Liver (tissue), 9 donors: ENCODE data around the gene CD80. TPM values are rescaled to one million over a fixed set of nuclear protein-coding genes. Genes with fewer than 3 reads are reported as not detected.

ENCODE experiments used
- DNase-seq: peaks from one replicate; pipeline ENCODE4 v3.0.0-alpha.2; 2017; ENCODE audit warnings: low spot score
- H3K27ac ChIP-seq, 2 donors: one replicate each; pipeline ENCODE4 v1.7.0; 2013; ENCODE audit warnings: inconsistent platforms in 2 of 2, low read length in 2 of 2, control low read depth in 1 of 2, low read depth in 1 of 2, mild to moderate bottlenecking in 1 of 2
- H3K27me3 ChIP-seq, 4 donors: one replicate each; pipeline versions ENCODE4 v1.6.1 to v1.7.0; 2013; ENCODE audit warnings: low read length in 3 of 4, inconsistent platforms in 1 of 4, mild to moderate bottlenecking in 1 of 4, moderate library complexity in 1 of 4; ENCODE audit not compliant: control insufficient read depth in 4 of 4, insufficient read depth in 4 of 4
- H3K36me3 ChIP-seq, 4 donors: one replicate each; pipeline versions ENCODE4 v1.6.1 to v1.7.0; 2013; ENCODE audit warnings: low read length in 3 of 4, mild to moderate bottlenecking in 3 of 4, low read depth in 1 of 4, moderate library complexity in 1 of 4; ENCODE audit not compliant: control insufficient read depth in 4 of 4, insufficient read depth in 3 of 4
- H3K4me1 ChIP-seq, 4 donors: one replicate each; pipeline versions ENCODE4 v1.6.1 to v1.7.0; 2013; ENCODE audit warnings: low read length in 3 of 4, mild to moderate bottlenecking in 3 of 4, moderate library complexity in 1 of 4; ENCODE audit not compliant: control insufficient read depth in 4 of 4, insufficient read depth in 4 of 4
- H3K4me3 ChIP-seq, 3 donors: one replicate each; pipeline versions ENCODE4 v1.6.1 to v1.7.0; 2013; ENCODE audit warnings: low read length in 3 of 3, control low read depth in 1 of 3, low read depth in 1 of 3, mild to moderate bottlenecking in 1 of 3
- H3K9ac ChIP-seq, 2 donors: one replicate each; pipeline ENCODE4 v1.7.0; 2013; ENCODE audit warnings: low read length in 2 of 2, mild to moderate bottlenecking in 2 of 2, moderate library complexity in 2 of 2, control low read depth in 1 of 2, low read depth in 1 of 2
- H3K9me3 ChIP-seq, 4 donors: one replicate each; pipeline versions ENCODE4 v1.6.1 to v1.7.0; 2013; ENCODE audit warnings: low read length in 3 of 4; ENCODE audit not compliant: control insufficient read depth in 4 of 4
- EGR1 ChIP-seq, 2 donors: IDR thresholded peaks; 2 replicates each; pipeline ENCODE4 v1.6.1; 2016 to 2018; ENCODE audit warnings: antibody characterized with exemption in 2 of 2, low read depth in 2 of 2
- FOXA1 ChIP-seq: IDR thresholded peaks from 2 replicates; pipeline ENCODE4 v1.6.1; 2016; ENCODE audit warnings: antibody characterized with exemption
- FOXA2 ChIP-seq: IDR thresholded peaks from 2 replicates; pipeline ENCODE4 v1.6.1; 2016; ENCODE audit warnings: antibody characterized with exemption
- GABPA ChIP-seq, 2 donors: IDR thresholded peaks in 1 of 2; conservative IDR thresholded peaks in 1 of 2; 2 replicates each; pipeline ENCODE4 v1.6.1; 2016; ENCODE audit warnings: antibody characterized with exemption in 2 of 2, mild to moderate bottlenecking in 1 of 2, moderate library complexity in 1 of 2
- HNF4A ChIP-seq, 2 donors: conservative IDR thresholded peaks; 2 replicates each; pipeline ENCODE4 v1.6.1; 2016; ENCODE audit warnings: antibody characterized with exemption in 2 of 2, mild to moderate bottlenecking in 2 of 2
- HNF4G ChIP-seq: IDR thresholded peaks from 2 replicates; pipeline ENCODE4 v1.6.1; 2016; ENCODE audit warnings: antibody characterized with exemption
- JUND ChIP-seq, 2 donors: IDR thresholded peaks; 2 replicates each; pipeline ENCODE4 v1.6.1; 2016; ENCODE audit warnings: antibody characterized with exemption in 2 of 2
- NR2F2 ChIP-seq: IDR thresholded peaks from 2 replicates; pipeline ENCODE4 v1.6.1; 2016; ENCODE audit warnings: antibody characterized with exemption
- RAD21 ChIP-seq, 2 donors: IDR thresholded peaks; 2 replicates each; pipeline ENCODE4 v1.6.1; 2016; ENCODE audit warnings: antibody characterized with exemption in 2 of 2, mild to moderate bottlenecking in 2 of 2
- RXRA ChIP-seq, 2 donors: IDR thresholded peaks; 2 replicates each; pipeline ENCODE4 v1.6.1; 2017 to 2018; ENCODE audit warnings: antibody characterized with exemption in 2 of 2, mild to moderate bottlenecking in 1 of 2
- SP1 ChIP-seq: IDR thresholded peaks from 2 replicates; pipeline ENCODE4 v1.6.1; 2018; ENCODE audit warnings: antibody characterized with exemption, mild to moderate bottlenecking
- TAF1 ChIP-seq: conservative IDR thresholded peaks from 2 replicates; pipeline ENCODE4 v1.6.1; 2016; ENCODE audit warnings: antibody characterized with exemption, mild to moderate bottlenecking
- YY1 ChIP-seq: IDR thresholded peaks from 2 replicates; pipeline ENCODE4 v1.6.1; 2016; ENCODE audit warnings: antibody characterized with exemption, mild to moderate bottlenecking
- WGBS: extraction: QIAGEN DNeasy Blood & Tissue Kit; methylation state at CpG from one replicate; pipeline ENCODE4 v1.1.7; 2013; 5-methylcytosine and 5-hydroxymethylcytosine counted together
- polyA plus RNA-seq, 2 donors: library from polyadenylated mRNA; stranded (reverse) in 1 of 2; unstranded in 1 of 2; fragments of 200-250 nt in 1 of 2; fragments of >200 nt in 1 of 2; fragmentation: Nextera tagmentation in 1 of 2; extraction: Ambion mirVana in 1 of 2; gene quantifications; one replicate each; pipeline versions ENCODE4 v1.2.1 to v1.2.3, GENCODE V29; 2013 to 2015
- total RNA-seq, 2 donors: library from RNA; depleted of rRNA; stranded (reverse); fragments of >200 nt; gene quantifications; one replicate each; pipeline ENCODE4 v1.2.3, GENCODE V29; 2014
- TF ChIP-seq, protein P1 (sequence below): IDR thresholded peaks from 2 replicates; pipeline ENCODE4 v1.6.1; 2016; ENCODE audit warnings: antibody characterized with exemption
- TF ChIP-seq, protein P2 (sequence below): IDR thresholded peaks from 2 replicates; pipeline ENCODE4 v1.6.1; 2016; ENCODE audit warnings: antibody characterized with exemption
- TF ChIP-seq, protein P3 (sequence below): IDR thresholded peaks from 2 replicates; pipeline ENCODE4 v1.6.1; 2016; ENCODE audit warnings: antibody characterized with exemption, mild to moderate bottlenecking
- TF ChIP-seq, protein P4 (sequence below): IDR thresholded peaks from 2 replicates; pipeline ENCODE4 v1.6.1; 2016; ENCODE audit warnings: antibody characterized with exemption
- TF ChIP-seq, protein P5 (sequence below): fragments of 150-350 bp; IDR thresholded peaks from 2 replicates; pipeline ENCODE4 v1.5.1; 2017; ENCODE audit warnings: improper control_type of control experiment, low read depth, low read length; ENCODE audit not compliant: missing input control
- donor health status: healthy.
- donor health status: healthy.
- donor health status: healthy.
- donor health status: healthy.
- donor health status: healthy.

Gene CD80
- total and polyA plus RNA-seq, 4 donors: 0.21 to 1.5 (median 0.61) TPM

DNA sequence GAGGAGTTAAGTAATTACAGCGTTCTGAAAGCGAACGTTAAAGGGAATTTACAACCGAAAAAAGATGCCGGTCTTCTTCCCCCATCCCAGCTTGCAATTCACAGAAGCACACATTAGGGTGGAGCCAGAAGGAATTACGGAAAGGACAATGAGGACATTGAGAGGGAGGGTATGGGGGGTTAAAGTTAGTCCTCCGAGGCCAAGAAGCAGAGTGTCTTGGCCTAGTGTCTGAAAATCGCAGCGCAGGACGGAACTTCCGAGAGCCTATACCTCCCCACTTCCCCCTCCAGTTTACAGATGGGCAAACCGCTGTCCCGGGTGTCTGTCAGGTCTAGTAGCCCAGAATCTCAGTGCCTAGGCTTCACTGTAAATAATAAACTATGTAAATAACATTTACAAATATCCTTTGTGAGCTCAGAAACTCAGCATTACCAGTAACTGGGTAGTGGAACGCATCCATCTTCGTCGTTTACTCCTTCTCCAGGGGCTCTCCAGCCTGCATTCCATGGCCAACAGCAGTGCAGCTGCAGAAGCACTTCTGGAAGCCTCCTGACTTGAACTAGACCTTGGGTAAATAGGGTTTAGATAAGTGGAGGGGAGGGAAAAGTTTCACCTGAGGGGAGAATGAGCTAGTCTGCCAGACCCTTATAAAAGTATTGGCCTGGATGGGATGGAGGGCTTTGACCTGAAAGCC is 20.8 kb upstream of the CD80 start:
- peak overlapping the region; percentile 72 to 77 for H3K9ac ChIP-seq
- WGBS: 40% methylated on average over 16 of the region's 16 CpGs
- H3K4me3 ChIP-seq: peak overlapping the region; percentile 33 to 83 (median 75)
- H3K27ac ChIP-seq: peak overlapping the region; percentile 58 to 73
- peak; percentile 8 for TF ChIP-seq NR2F2
- TF ChIP-seq RAD21 (IDR thresholded peaks at IDR 0.05): no peak
- H3K36me3 ChIP-seq: no peaks in the 10 kb centered on the region
- no peak for DNase-seq
- H3K4me1 ChIP-seq: peaks cover 0 to 10% (median 1%) of the 10 kb centered on the region in 4 donors
- no peaks in the 10 kb centered on the region for H3K9me3 ChIP-seq
- H3K27me3 ChIP-seq: no peaks in the 10 kb centered on the region

DNA sequence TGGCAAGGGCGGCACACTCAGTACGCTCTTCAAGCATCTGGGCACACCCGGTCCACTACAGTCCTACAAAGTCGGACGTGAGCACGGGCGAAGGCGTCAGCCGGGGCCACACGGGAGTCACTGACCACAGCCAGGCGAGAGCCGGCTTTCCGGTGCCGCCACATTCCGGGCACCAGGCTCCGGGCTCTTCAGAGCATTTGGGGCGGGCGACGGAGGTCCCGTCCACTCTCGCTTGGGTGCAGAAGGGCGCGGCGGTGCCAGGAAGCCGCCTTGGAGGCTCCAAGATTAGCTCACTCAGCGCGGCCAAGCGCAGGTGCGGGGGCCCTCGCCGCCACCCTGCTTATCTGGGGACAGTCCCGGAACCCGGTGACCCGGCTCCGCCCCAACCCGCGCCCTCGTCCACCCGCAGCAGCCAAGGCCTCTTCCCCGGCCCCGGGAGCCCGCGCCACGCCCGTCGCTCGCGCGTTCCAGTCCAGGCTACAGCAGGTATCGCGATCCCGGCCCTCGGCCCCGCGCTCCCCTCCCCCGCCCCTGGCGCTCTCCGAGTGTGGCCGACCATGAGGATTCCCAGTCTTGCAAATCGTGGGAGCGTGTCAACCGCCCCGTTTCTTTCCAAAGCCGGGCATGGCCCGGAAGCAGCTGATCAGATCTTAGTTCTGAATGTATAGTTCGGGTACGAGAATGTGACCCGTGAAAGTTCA is 20.1 kb upstream of the CD80 start, which contains the start of gene ADPRH:
TSS of gene ADPRH (plus strand) at position 127 of the 701 bp plus-strand sequence. CDS start 2,678 bp downstream, outside the sequence.
- Histone ChIP-seq H3K27me3 (no peaks in the 10 kb centered on the region), H3K36me3 (no peaks in the 10 kb centered on the region), H3K9me3 (no peaks in the 10 kb centered on the region), H3K27ac (peak within 1 kb of the TSS; percentile 58 to 73), H3K4me3 (peak within 1 kb of the TSS; percentile 33 to 83 (median 75)), H3K9ac (peak within 1 kb of the TSS; percentile 72 to 77), H3K4me1 (peaks cover 0 to 10% (median 1%) of the 10 kb centered on the region in 4 donors)
- TF ChIP-seq RAD21 (IDR thresholded peaks at IDR 0.05) (peak in 1 of 2 donors; percentile 5), NR2F2 (peak; percentile 6), FOXA2 (no peak), JUND (IDR thresholded peaks at IDR 0.05) (no peak), EGR1 (IDR thresholded peaks at IDR 0.05; ENCODE audit: low read depth in 2 of 2) (no peak), FOXA1 (no peak), RXRA (IDR thresholded peaks at IDR 0.05) (no peak), SP1 (peak; percentile 26), YY1 (peak; percentile 31), GABPA (IDR thresholded peaks at IDR 0.05 in 1 of 2, conservative IDR thresholded peaks at IDR 0.05 in 1 of 2) (no peak), HNF4A (conservative IDR thresholded peaks at IDR 0.05) (peak in 1 of 2 donors; percentile 27), HNF4G (no peak), TAF1 (no peak)
- TF ChIP-seq, protein P1, sequence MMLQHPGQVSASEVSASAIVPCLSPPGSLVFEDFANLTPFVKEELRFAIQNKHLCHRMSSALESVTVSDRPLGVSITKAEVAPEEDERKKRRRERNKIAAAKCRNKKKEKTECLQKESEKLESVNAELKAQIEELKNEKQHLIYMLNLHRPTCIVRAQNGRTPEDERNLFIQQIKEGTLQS: no peak
- TF ChIP-seq, protein P2, sequence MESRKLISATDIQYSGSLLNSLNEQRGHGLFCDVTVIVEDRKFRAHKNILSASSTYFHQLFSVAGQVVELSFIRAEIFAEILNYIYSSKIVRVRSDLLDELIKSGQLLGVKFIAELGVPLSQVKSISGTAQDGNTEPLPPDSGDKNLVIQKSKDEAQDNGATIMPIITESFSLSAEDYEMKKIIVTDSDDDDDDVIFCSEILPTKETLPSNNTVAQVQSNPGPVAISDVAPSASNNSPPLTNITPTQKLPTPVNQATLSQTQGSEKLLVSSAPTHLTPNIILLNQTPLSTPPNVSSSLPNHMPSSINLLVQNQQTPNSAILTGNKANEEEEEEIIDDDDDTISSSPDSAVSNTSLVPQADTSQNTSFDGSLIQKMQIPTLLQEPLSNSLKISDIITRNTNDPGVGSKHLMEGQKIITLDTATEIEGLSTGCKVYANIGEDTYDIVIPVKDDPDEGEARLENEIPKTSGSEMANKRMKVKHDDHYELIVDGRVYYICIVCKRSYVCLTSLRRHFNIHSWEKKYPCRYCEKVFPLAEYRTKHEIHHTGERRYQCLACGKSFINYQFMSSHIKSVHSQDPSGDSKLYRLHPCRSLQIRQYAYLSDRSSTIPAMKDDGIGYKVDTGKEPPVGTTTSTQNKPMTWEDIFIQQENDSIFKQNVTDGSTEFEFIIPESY: peak; percentile 87
- TF ChIP-seq, protein P3, sequence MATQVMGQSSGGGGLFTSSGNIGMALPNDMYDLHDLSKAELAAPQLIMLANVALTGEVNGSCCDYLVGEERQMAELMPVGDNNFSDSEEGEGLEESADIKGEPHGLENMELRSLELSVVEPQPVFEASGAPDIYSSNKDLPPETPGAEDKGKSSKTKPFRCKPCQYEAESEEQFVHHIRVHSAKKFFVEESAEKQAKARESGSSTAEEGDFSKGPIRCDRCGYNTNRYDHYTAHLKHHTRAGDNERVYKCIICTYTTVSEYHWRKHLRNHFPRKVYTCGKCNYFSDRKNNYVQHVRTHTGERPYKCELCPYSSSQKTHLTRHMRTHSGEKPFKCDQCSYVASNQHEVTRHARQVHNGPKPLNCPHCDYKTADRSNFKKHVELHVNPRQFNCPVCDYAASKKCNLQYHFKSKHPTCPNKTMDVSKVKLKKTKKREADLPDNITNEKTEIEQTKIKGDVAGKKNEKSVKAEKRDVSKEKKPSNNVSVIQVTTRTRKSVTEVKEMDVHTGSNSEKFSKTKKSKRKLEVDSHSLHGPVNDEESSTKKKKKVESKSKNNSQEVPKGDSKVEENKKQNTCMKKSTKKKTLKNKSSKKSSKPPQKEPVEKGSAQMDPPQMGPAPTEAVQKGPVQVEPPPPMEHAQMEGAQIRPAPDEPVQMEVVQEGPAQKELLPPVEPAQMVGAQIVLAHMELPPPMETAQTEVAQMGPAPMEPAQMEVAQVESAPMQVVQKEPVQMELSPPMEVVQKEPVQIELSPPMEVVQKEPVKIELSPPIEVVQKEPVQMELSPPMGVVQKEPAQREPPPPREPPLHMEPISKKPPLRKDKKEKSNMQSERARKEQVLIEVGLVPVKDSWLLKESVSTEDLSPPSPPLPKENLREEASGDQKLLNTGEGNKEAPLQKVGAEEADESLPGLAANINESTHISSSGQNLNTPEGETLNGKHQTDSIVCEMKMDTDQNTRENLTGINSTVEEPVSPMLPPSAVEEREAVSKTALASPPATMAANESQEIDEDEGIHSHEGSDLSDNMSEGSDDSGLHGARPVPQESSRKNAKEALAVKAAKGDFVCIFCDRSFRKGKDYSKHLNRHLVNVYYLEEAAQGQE: no peak
- TF ChIP-seq, protein P4, sequence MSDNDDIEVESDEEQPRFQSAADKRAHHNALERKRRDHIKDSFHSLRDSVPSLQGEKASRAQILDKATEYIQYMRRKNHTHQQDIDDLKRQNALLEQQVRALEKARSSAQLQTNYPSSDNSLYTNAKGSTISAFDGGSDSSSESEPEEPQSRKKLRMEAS: peak; percentile 36
- TF ChIP-seq, protein P5, sequence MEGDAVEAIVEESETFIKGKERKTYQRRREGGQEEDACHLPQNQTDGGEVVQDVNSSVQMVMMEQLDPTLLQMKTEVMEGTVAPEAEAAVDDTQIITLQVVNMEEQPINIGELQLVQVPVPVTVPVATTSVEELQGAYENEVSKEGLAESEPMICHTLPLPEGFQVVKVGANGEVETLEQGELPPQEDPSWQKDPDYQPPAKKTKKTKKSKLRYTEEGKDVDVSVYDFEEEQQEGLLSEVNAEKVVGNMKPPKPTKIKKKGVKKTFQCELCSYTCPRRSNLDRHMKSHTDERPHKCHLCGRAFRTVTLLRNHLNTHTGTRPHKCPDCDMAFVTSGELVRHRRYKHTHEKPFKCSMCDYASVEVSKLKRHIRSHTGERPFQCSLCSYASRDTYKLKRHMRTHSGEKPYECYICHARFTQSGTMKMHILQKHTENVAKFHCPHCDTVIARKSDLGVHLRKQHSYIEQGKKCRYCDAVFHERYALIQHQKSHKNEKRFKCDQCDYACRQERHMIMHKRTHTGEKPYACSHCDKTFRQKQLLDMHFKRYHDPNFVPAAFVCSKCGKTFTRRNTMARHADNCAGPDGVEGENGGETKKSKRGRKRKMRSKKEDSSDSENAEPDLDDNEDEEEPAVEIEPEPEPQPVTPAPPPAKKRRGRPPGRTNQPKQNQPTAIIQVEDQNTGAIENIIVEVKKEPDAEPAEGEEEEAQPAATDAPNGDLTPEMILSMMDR: no peak
- under 1% methylated on average over 68 of the region's 68 CpGs for WGBS
- peak; percentile 81 for DNase-seq
